IMR-90 (cell line): ENCODE results near the gene NAV2. TPM values are rescaled to one million over a fixed set of nuclear protein-coding genes. Genes with fewer than 3 reads are reported as not detected.

ENCODE experiments used
- ATAC-seq: fragments of 200-7000 bp; cut with Tn5 transposase; 2 replicates; pipeline ENCODE4 v1.9.1; 2020; ENCODE audit warnings: low read depth, mild to moderate bottlenecking, moderate library complexity
- BruUV-seq: library from RNA; stranded (reverse); fragments of 400-500 nt; replicated peaks from 2 replicates; lab custom pipeline; 2021; lab: Mats Ljungman, UMichigan
- CTCF ChIA-PET: fragments of 300-600 bp; formaldehyde crosslinking; extraction: SDS; loops from one replicate; lab custom pipeline; 2021; ENCODE audit warnings: antibody characterized with exemption; lab: Yijun Ruan, JAX
- POLR2A ChIA-PET: fragments of 300-600 bp; sonication (Branson Sonifier 250); formaldehyde crosslinking; loops from one replicate; lab custom pipeline; 2022; ENCODE audit warnings: antibody characterized with exemption; ENCODE audit not compliant: unreplicated experiment; lab: Charles Lee
- DNase-seq: peaks from one replicate; pipeline ENCODE4 v3.0.0; 2013
- H2AFZ ChIP-seq: replicated peaks from 2 replicates; pipeline ENCODE3; 2013; ENCODE audit warnings: low read length, mild to moderate bottlenecking; ENCODE audit not compliant: poor library complexity
- H2AK5ac ChIP-seq: 2 replicates; pipeline ENCODE4 v1.6.1; 2013; ENCODE audit warnings: low read depth, low read length, inconsistent platforms
- H2AK9ac ChIP-seq: replicated peaks from 2 replicates; pipeline ENCODE3; 2013; ENCODE audit warnings: mild to moderate bottlenecking, low read depth, low read length, moderate library complexity; ENCODE audit not compliant: poor library complexity
- H2BK120ac ChIP-seq: 2 replicates; pipeline ENCODE4 v1.6.1; 2013; ENCODE audit warnings: low read depth, low read length, inconsistent platforms
- H2BK15ac ChIP-seq: 3 replicates; pipeline ENCODE4 v1.6.1; 2013; ENCODE audit warnings: low read depth, low read length, inconsistent platforms
- H2BK20ac ChIP-seq: 2 replicates; pipeline ENCODE4 v1.6.1; 2013; ENCODE audit warnings: low read depth, mild to moderate bottlenecking, inconsistent platforms, low read length, moderate library complexity
- H2BK5ac ChIP-seq: 2 replicates; pipeline ENCODE4 v1.6.1; 2013; ENCODE audit warnings: mild to moderate bottlenecking, low read depth, low read length, inconsistent platforms; ENCODE audit not compliant: poor library complexity, severe bottlenecking
- H3K14ac ChIP-seq: replicated peaks from 2 replicates; pipeline ENCODE4 v1.6.1; 2013; ENCODE audit warnings: low read depth, low read length, inconsistent platforms
- H3K18ac ChIP-seq: 2 replicates; pipeline ENCODE4 v1.6.1; 2013; ENCODE audit warnings: low read depth, low read length, control low read depth
- H3K23ac ChIP-seq: 2 replicates; pipeline ENCODE4 v1.6.1; 2013; ENCODE audit warnings: low read depth, low read length, inconsistent platforms
- H3K27ac ChIP-seq: 2 replicates; pipeline ENCODE4 v1.5.1; 2013; ENCODE audit warnings: mild to moderate bottlenecking, control low read depth, low read length; ENCODE audit not compliant: insufficient read depth
- H3K27me3 ChIP-seq: 2 replicates; pipeline ENCODE4 v1.6.1; 2013; ENCODE audit warnings: low read length; ENCODE audit not compliant: control insufficient read depth, insufficient read depth
- H3K36me3 ChIP-seq: 2 replicates; pipeline ENCODE4 v1.6.1; 2013; ENCODE audit warnings: low read length, mixed read lengths; ENCODE audit not compliant: control insufficient read depth, insufficient read depth
- H3K4ac ChIP-seq: 2 replicates; pipeline ENCODE4 v1.6.1; 2013; ENCODE audit warnings: low read depth, low read length, inconsistent platforms
- H3K4me1 ChIP-seq: 2 replicates; pipeline ENCODE4 v1.6.1; 2013; ENCODE audit warnings: low read length, mixed read lengths; ENCODE audit not compliant: control insufficient read depth, insufficient read depth
- H3K4me2 ChIP-seq: 2 replicates; pipeline ENCODE4 v1.6.1; 2013; ENCODE audit warnings: low read depth, mild to moderate bottlenecking, control low read depth, low read length, moderate library complexity
- H3K4me3 ChIP-seq: 2 replicates; pipeline ENCODE4 v1.5.1; 2013; ENCODE audit warnings: low read depth, mild to moderate bottlenecking, control low read depth, low read length, moderate library complexity; ENCODE audit not compliant: insufficient read depth
- H3K56ac ChIP-seq: 2 replicates; pipeline ENCODE4 v1.6.1; 2013; ENCODE audit warnings: low read length, inconsistent platforms; ENCODE audit not compliant: insufficient read depth; ENCODE audit errors: extremely low read depth
- H3K79me1 ChIP-seq, 2 experiments: 2 replicates each; pipeline ENCODE4 v1.6.1; 2013; ENCODE audit warnings: low read length in 2 of 2, inconsistent platforms in 1 of 2, low read depth in 1 of 2
- H3K9ac ChIP-seq: 2 replicates; pipeline ENCODE4 v1.6.1; 2013; ENCODE audit warnings: low read depth, low read length, control low read depth
- H3K9me1 ChIP-seq: 2 replicates; pipeline ENCODE4 v1.6.1; 2013; ENCODE audit warnings: low read length, inconsistent platforms; ENCODE audit not compliant: insufficient read depth
- H3K9me3 ChIP-seq: 2 replicates; pipeline ENCODE4 v1.6.1; 2013; ENCODE audit warnings: low read length; ENCODE audit not compliant: control insufficient read depth, insufficient read depth
- H4K20me1 ChIP-seq: 2 replicates; pipeline ENCODE4 v1.6.1; 2013; ENCODE audit warnings: low read length, inconsistent platforms; ENCODE audit not compliant: insufficient read depth
- H4K5ac ChIP-seq: 2 replicates; pipeline ENCODE4 v1.6.1; 2013; ENCODE audit warnings: mild to moderate bottlenecking, low read depth, low read length, control low read depth
- H4K8ac ChIP-seq, 2 experiments: 2 replicates each; pipeline ENCODE4 v1.6.1; 2013; ENCODE audit warnings: low read depth in 2 of 2, low read length in 2 of 2, control low read depth in 1 of 2, inconsistent platforms in 1 of 2
- H4K91ac ChIP-seq: 2 replicates; pipeline ENCODE4 v1.6.1; 2013; ENCODE audit warnings: low read depth, low read length, inconsistent platforms; ENCODE audit not compliant: insufficient read depth
- BHLHE40 ChIP-seq: fragments of 150-350 bp; IDR thresholded peaks from 2 replicates; pipeline ENCODE4 v1.6.1; 2016; ENCODE audit warnings: mild to moderate bottlenecking, low read depth, low read length
- MXI1 ChIP-seq: IDR thresholded peaks from 2 replicates; pipeline ENCODE4 v1.6.1; 2012; ENCODE audit warnings: low read depth, mild to moderate bottlenecking, low read length, moderate library complexity, borderline replicate concordance
- RCOR1 ChIP-seq: IDR thresholded peaks from 2 replicates; pipeline ENCODE4 v1.6.1; 2012; ENCODE audit warnings: mild to moderate bottlenecking, low read length, improper control_type of control experiment; ENCODE audit not compliant: insufficient replicate concordance
- WGBS, 2 experiments: methylation state at CpG; one replicate each; pipeline versions ENCODE4 v1.1.5 to v1.1.7; 2013; ENCODE audit warnings: missing lambda C conversion rate in 2 of 2; ENCODE audit not compliant: insufficient read length in 1 of 2; ENCODE audit errors: extremely low coverage in 2 of 2; 5-methylcytosine and 5-hydroxymethylcytosine counted together
- dilution Hi-C: fragments of 300-500 bp; cut with HindIII; formaldehyde crosslinking; loops from one replicate; pipeline ENCODE4 v1.14.3; 2018; ENCODE audit warnings: low sequenced_read_pairs; ENCODE audit not compliant: unreplicated experiment
- in situ Hi-C: fragments of 300-500 bp; cut with MboI; formaldehyde crosslinking; loops from 3 replicates; pipeline ENCODE4 v1.14.3; 2019; ENCODE audit warnings: low sequenced_read_pairs, inconsistent platforms, mixed read lengths
- intact Hi-C: fragments of 100-400 bp; cut with micrococcal nuclease; formaldehyde crosslinking; loops from 2 replicates; pipeline ENCODE4 v1.10.0; 2022
- polyA plus RNA-seq, 3 experiments: library from polyadenylated mRNA; depleted of rRNA; stranded (reverse); fragments of >200 nt; gene quantifications; 2 replicates each; pipeline ENCODE4 v1.2.3, GENCODE V29; 2012; ENCODE audit warnings: low replicate concordance in 1 of 3
- total RNA-seq: library from RNA; depleted of rRNA; stranded (reverse); fragments of >200 nt; gene quantifications from 2 replicates; pipeline ENCODE4 v1.2.3, GENCODE V29; 2012

NAV2 gene
- total and polyA plus RNA-seq, 2 of the 4 experiments (the other 2 are of a cell fraction) = 4.5 to 12.6 TPM

DNA sequence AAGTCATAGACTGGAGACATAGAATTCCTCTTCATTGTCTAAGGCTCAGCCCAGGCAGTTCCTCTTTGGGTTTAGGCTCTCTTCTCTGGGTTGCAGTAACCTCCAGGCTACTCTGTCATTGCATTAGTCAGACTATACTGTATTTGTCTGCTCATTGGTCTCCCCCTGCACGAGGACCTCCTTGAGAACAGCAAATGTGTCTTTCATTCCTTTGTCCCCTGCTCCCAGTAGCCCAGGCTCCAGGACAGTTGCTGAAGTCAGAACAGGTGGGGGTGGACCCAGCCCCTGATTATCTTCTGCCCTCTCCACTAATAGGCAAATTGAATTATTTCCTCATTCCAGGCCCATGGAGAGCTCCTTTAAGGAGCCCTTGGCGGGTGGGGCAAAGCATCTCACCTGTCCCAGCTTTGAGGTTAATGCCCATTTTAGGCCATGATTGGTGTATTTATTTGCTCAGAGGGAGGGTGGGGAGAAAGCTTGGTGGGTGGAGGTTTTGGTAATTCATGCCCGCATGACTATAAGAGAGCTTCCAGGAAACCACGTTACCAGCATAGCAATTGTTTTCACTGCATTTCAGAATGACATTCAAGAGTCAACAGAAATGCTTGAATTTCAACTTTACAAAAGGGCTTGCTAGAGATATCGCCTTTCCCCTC, 40.9 kb downstream of the NAV2 start:
- Histone ChIP-seq H3K56ac (no peak overlapping the region), H3K4me3 (no peak overlapping the region), H3K23ac (no peak overlapping the region), H2BK20ac (no peak overlapping the region), H4K91ac (no peak overlapping the region), H3K9me1 (peaks cover 7% of the 10 kb centered on the region; the same call in 1 of the 2 replicates), H3K79me1 (peaks cover 60 to 69% of the 10 kb centered on the region in 2 experiments), H3K14ac (no peak overlapping the region), H3K27me3 (no peaks in the 10 kb centered on the region), H3K27ac (no peak overlapping the region), H2AK5ac (no peak overlapping the region), H2BK5ac (no peak overlapping the region), H4K20me1 (peaks cover 58% of the 10 kb centered on the region), H4K8ac (no peak overlapping the region), H3K9me3 (no peaks in the 10 kb centered on the region), H3K4me1 (peaks cover 5% of the 10 kb centered on the region; the same call in 1 of the 2 replicates), H2BK15ac (no peak overlapping the region), H3K36me3 (peaks cover 2% of the 10 kb centered on the region), H3K4ac (no peak overlapping the region), H3K9ac (no peak overlapping the region), H2BK120ac (no peak overlapping the region), H3K4me2 (no peak overlapping the region), H2AFZ (no peak overlapping the region), H4K5ac (no peak overlapping the region), H2AK9ac (no peak overlapping the region), H3K18ac (no peak overlapping the region)
- POLR2A ChIA-PET = no interaction called here
- no TSS peak for BruUV-seq
- dilution Hi-C loops (no loop called here), in situ Hi-C loops (loop anchor here (25.0 kb wide), 1 partner anchor 666 kb away; no protein-coding TSS in a partner anchor), intact Hi-C loops (loop anchor here (10.0 kb wide), 1 partner anchor 381 kb away; no protein-coding TSS in a partner anchor)
- no peak for ATAC-seq
- WGBS, 2 experiments = 96% methylated on average over 3 of the region's 5 CpGs; no CpG with 5 or more reads in 1 of the 2 experiments
- CTCF ChIA-PET = interaction anchor here (1.3 to 2.0 kb wide), 2 partner anchors 10 to 150 kb away, joined by 3 to 7 read pairs; no protein-coding TSS in a partner anchor
- peak; percentile 38 for DNase-seq
- TF ChIP-seq BHLHE40 = no peak
- no peak for TF ChIP-seq MXI1
- TF ChIP-seq RCOR1 = no peak
